Measurements from ENCODE around the gene SLC37A2.

Gene SLC37A2

GRCh38 chr11:125074511-125075241, 11.6 kb downstream of the SLC37A2 start:
- Histone ChIP-seq H3K9me2 (replicated peaks; ENCODE audit: control insufficient read depth, low read length) (no peaks in the 10 kb centered on the region), H3K36me3 (ENCODE audit: control insufficient read depth, low read length) (no peaks in the 10 kb centered on the region), H3F3A (ENCODE audit: control insufficient read depth, insufficient read depth) (no peaks in the 10 kb centered on the region), H3K79me2 (ENCODE audit: control insufficient read depth, low read length) (no peaks in the 10 kb centered on the region), H4K20me1 (ENCODE audit: control insufficient read depth, insufficient read depth, low read depth, low read length) (no peaks in the 10 kb centered on the region), H3K27me3 (ENCODE audit: control insufficient read depth, low read length) (no peaks in the 10 kb centered on the region), H3K4me2 (ENCODE audit: low read length) (no peak overlapping the region), H3K4me1 (ENCODE audit: control insufficient read depth, low read length) (peaks cover 44% of the 10 kb centered on the region), H3K4me3 (ENCODE audit: low read length) (no peak overlapping the region), H3K27ac (ENCODE audit: low read depth, low read length) (no peak overlapping the region), H3K9me3 (ENCODE audit: control insufficient read depth, insufficient read depth, low read length) (no peaks in the 10 kb centered on the region)
- TF ChIP-seq CTCF (IDR thresholded peaks at IDR 0.05; ENCODE audit: low read depth, low read length, poor library complexity, severe bottlenecking) (no peak), EZH2phosphoT487 (IDR thresholded peaks at IDR 0.05; ENCODE audit: borderline replicate concordance, low read length) (no peak)

- Histone ChIP-seq H3K9me3 (ENCODE audit: control insufficient read depth, insufficient read depth, low read length) (no peaks in the 10 kb centered on the region), H3K27me3 (ENCODE audit: control insufficient read depth, low read length) (no peaks in the 10 kb centered on the region), H3K4me2 (ENCODE audit: low read length) (no peak overlapping the region), H3F3A (ENCODE audit: control insufficient read depth, insufficient read depth) (no peaks in the 10 kb centered on the region), H3K9me2 (replicated peaks; ENCODE audit: control insufficient read depth, low read length) (no peaks in the 10 kb centered on the region), H3K4me1 (ENCODE audit: control insufficient read depth, low read length) (peaks cover 40% of the 10 kb centered on the region), H3K27ac (ENCODE audit: low read depth, low read length) (no peak overlapping the region), H3K36me3 (ENCODE audit: control insufficient read depth, low read length) (no peaks in the 10 kb centered on the region), H4K20me1 (ENCODE audit: control insufficient read depth, insufficient read depth, low read depth, low read length) (no peaks in the 10 kb centered on the region), H3K79me2 (ENCODE audit: control insufficient read depth, low read length) (no peaks in the 10 kb centered on the region), H3K4me3 (ENCODE audit: low read length) (no peak overlapping the region)
- no peak for TF ChIP-seq CTCF (IDR thresholded peaks at IDR 0.05; ENCODE audit: low read depth, low read length, poor library complexity, severe bottlenecking)
- TF ChIP-seq EZH2phosphoT487 (IDR thresholded peaks at IDR 0.05; ENCODE audit: borderline replicate concordance, low read length) = no peak
Measured at GRCh38 chr11:125075242-125075625, 12.1 kb downstream of the SLC37A2 start.

- TF ChIP-seq EZH2phosphoT487 (IDR thresholded peaks at IDR 0.05; ENCODE audit: borderline replicate concordance, low read length) (no peak), CTCF (IDR thresholded peaks at IDR 0.05; ENCODE audit: low read depth, low read length, poor library complexity, severe bottlenecking) (no peak)
Measured at GRCh38 chr11:125075900-125076317, 12.8 kb downstream of the SLC37A2 start.

More at GRCh38 chr11:125075900-125076317, 12.8 kb downstream of the SLC37A2 start:
- no peaks in the 10 kb centered on the region for H3K79me2 ChIP-seq (ENCODE audit: control insufficient read depth, low read length)
- H3K4me2 ChIP-seq (ENCODE audit: low read length) = no peak overlapping the region
- H3K4me3 ChIP-seq (ENCODE audit: low read length) = no peak overlapping the region
- H3K27me3 ChIP-seq (ENCODE audit: control insufficient read depth, low read length) = no peaks in the 10 kb centered on the region
- no peaks in the 10 kb centered on the region for H3K36me3 ChIP-seq (ENCODE audit: control insufficient read depth, low read length)
- no peaks in the 10 kb centered on the region for H4K20me1 ChIP-seq (ENCODE audit: control insufficient read depth, insufficient read depth, low read depth, low read length)
- H3K27ac ChIP-seq (ENCODE audit: low read depth, low read length) = no peak overlapping the region
- no peaks in the 10 kb centered on the region for H3K9me2 ChIP-seq (replicated peaks; ENCODE audit: control insufficient read depth, low read length)
- peaks cover 33% of the 10 kb centered on the region for H3K4me1 ChIP-seq (ENCODE audit: control insufficient read depth, low read length)
- no peaks in the 10 kb centered on the region for H3K9me3 ChIP-seq (ENCODE audit: control insufficient read depth, insufficient read depth, low read length)
- H3F3A ChIP-seq (ENCODE audit: control insufficient read depth, insufficient read depth) = no peaks in the 10 kb centered on the region
